HepG2 (cell line): Measurements from ENCODE around the gene MRPL10. TPM values are rescaled to one million over a fixed set of nuclear protein-coding genes. Genes with fewer than 3 reads are reported as not detected.

ENCODE experiments used
- ATM ChIP-seq: fragments of 450-650 bp; IDR thresholded peaks from 2 replicates; pipeline ENCODE4 v1.7.1; 2017; ENCODE audit warnings: mild to moderate bottlenecking, borderline replicate concordance
- FUBP1 ChIP-seq: sonication (generic); formaldehyde crosslinking; IDR thresholded peaks from 2 replicates; pipeline ENCODE4 v1.5.1; 2020; ENCODE audit warnings: missing genetic modification reagents, mild to moderate bottlenecking, borderline replicate concordance
- GFI1 ChIP-seq: sonication (generic); formaldehyde crosslinking; IDR thresholded peaks from 2 replicates; pipeline ENCODE4 v1.5.0; 2020; ENCODE audit warnings: missing genetic modification reagents, mild to moderate bottlenecking, borderline replicate concordance
- HNF1A ChIP-seq, 2 experiments: sonication (generic) in 1 of 2; formaldehyde crosslinking in 1 of 2; IDR thresholded peaks; 2 replicates each; pipeline versions ENCODE4 v1.4.0 to v1.6.1; 2016 to 2020; ENCODE audit warnings: borderline replicate concordance in 1 of 2, low read depth in 1 of 2, mild to moderate bottlenecking in 1 of 2, missing genetic modification reagents in 1 of 2
- HOXA9 ChIP-seq: sonication (generic); formaldehyde crosslinking; IDR thresholded peaks from 2 replicates; pipeline ENCODE4 v1.8.1; 2022; ENCODE audit warnings: missing genetic modification reagents, mild to moderate bottlenecking, moderate library complexity, borderline replicate concordance
- KLF13 ChIP-seq: sonication (generic); formaldehyde crosslinking; IDR thresholded peaks from 2 replicates; pipeline ENCODE4 v1.4.0; 2020; ENCODE audit warnings: mild to moderate bottlenecking, missing genetic modification reagents
- POGZ ChIP-seq: sonication (generic); formaldehyde crosslinking; IDR thresholded peaks from 2 replicates; pipeline ENCODE4 v1.4.0; 2020; ENCODE audit warnings: mild to moderate bottlenecking, missing genetic modification reagents
- REPIN1 ChIP-seq: sonication (generic); formaldehyde crosslinking; IDR thresholded peaks from 2 replicates; pipeline ENCODE4 v1.8.0; 2022; ENCODE audit warnings: missing genetic modification reagents, low read depth, mild to moderate bottlenecking, borderline replicate concordance
- SNAPC2 ChIP-seq: sonication (generic); formaldehyde crosslinking; IDR thresholded peaks from 2 replicates; pipeline ENCODE4 v1.8.1; 2022; ENCODE audit warnings: mild to moderate bottlenecking, missing genetic modification reagents
- TSC22D2 ChIP-seq: sonication (generic); formaldehyde crosslinking; IDR thresholded peaks from 2 replicates; pipeline ENCODE4 v1.5.1; 2020; ENCODE audit warnings: missing genetic modification reagents, mild to moderate bottlenecking, borderline replicate concordance
- ZNF160 ChIP-seq: sonication (generic); formaldehyde crosslinking; IDR thresholded peaks from 2 replicates; pipeline ENCODE4 v1.8.0; 2022; ENCODE audit warnings: mild to moderate bottlenecking, inconsistent platforms, missing genetic modification reagents
- ZNF234 ChIP-seq: sonication (generic); formaldehyde crosslinking; conservative IDR thresholded peaks from 2 replicates; pipeline ENCODE4 v1.5.1; 2020; ENCODE audit warnings: mild to moderate bottlenecking, missing genetic modification reagents
- ZNF451 ChIP-seq: sonication (generic); formaldehyde crosslinking; IDR thresholded peaks from 2 replicates; pipeline ENCODE4 v1.5.0; 2020; ENCODE audit warnings: mild to moderate bottlenecking, missing genetic modification reagents
- ZNF558 ChIP-seq: sonication (generic); formaldehyde crosslinking; IDR thresholded peaks from 2 replicates; pipeline ENCODE4 v1.9.0; 2022; ENCODE audit warnings: mild to moderate bottlenecking, missing genetic modification reagents, borderline replicate concordance
- ZNF749 ChIP-seq: sonication (generic); formaldehyde crosslinking; IDR thresholded peaks from 2 replicates; pipeline ENCODE4 v1.8.0; 2022; ENCODE audit warnings: mild to moderate bottlenecking, missing genetic modification reagents, moderate library complexity, borderline replicate concordance
- polyA plus RNA-seq, 8 experiments: library from polyadenylated mRNA; depleted of rRNA in 3 of 8; stranded (reverse) in 7 of 8; unstranded in 1 of 8; fragments of >200 nt; fragmentation: Illumina TruSeq in 4 of 8; extraction: Trizol in 4 of 8; gene quantifications; 2 replicates each; pipeline versions ENCODE4 v1.2.1 to v1.2.3, GENCODE V29; 2011 to 2016; ENCODE audit warnings: low read depth in 4 of 8, missing spikeins in 1 of 8, mixed read lengths in 1 of 8; ENCODE audit not compliant: insufficient read depth in 1 of 8
- total RNA-seq, 5 experiments: library from RNA; depleted of rRNA; stranded (reverse); fragments of >200 nt; fragmentation: Illumina TruSeq; extraction: Trizol; gene quantifications; 2 replicates each; pipeline ENCODE4 v1.2.3, GENCODE V29; 2016; ENCODE audit warnings: low read depth in 1 of 5
- TF ChIP-seq, protein P1 (sequence below): sonication (generic); formaldehyde crosslinking; conservative IDR thresholded peaks from 2 replicates; pipeline ENCODE4 v1.4.0; 2020; ENCODE audit warnings: missing genetic modification reagents

Gene MRPL10
- total and polyA plus RNA-seq, 2 of the 13 experiments (the other 11 are each of a cell fraction or from before 2014, with no cell fraction given): 56.7 to 149 TPM

DNA sequence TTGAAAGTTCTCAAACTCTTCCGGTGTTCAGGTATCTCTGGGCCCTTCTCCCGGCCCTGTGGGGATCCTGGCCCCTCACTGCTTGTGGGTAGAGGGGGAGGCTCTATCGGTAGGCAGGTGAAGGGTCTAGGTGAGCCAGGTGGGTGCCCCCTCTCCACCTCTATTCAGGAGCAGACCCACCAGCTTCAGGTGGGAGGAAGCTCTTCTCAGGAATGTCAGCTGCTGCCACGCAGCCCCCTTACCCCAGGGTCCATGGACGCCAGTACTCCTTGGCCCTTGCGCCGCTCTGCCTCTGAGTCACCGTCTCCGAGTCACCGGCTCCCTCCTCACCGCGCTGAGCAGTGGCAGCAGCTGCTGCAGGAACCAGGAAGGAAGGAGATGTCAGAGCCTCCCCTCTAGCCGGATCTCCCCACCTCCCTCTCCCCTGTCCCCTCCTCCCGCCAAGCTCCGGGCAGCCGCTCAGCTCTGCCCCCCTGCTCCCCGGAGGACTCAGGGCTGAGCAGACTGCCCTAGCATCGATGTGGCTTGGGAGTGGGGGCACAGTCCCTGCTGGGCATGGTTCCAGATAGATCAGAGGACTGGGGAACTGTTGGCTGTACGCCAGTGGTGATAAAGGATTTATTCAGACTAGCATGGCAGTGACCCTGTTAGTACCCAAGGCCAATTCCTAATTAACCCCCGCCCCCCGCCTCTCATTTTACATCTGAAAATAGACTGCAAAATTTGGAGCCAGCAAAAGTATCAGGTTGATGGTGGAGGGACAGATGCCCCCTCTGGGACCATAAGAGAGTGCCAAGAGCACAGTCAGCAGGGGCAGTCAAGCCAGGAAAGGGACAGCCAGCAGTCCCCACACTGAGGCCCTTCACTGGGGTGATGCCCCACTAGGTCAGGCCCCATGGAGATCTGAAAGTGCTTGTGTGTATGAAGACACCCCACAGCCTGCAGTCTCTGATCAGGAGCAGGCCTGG, 9.6 kb downstream of the MRPL10 start, which contains the start of gene OSBPL7 (continued):
- TF ChIP-seq TSC22D2 (CRISPR knock-in tag) (peak; percentile 83; the same call in 1 of the 2 replicates), ATM (no peak), ZNF749 (CRISPR knock-in tag) (no peak), KLF13 (CRISPR knock-in tag) (no peak), FUBP1 (CRISPR knock-in tag) (0 out of 2 replicates have a peak, but pooled peaks have one; percentile 47), ZNF234 (CRISPR knock-in tag) (no peak), REPIN1 (CRISPR knock-in tag) (peak; percentile 84), HOXA9 (no peak), ZNF451 (CRISPR knock-in tag) (peak; percentile 96), ZNF558 (0 out of 2 replicates have a peak, but pooled peaks have one; percentile 28), POGZ (peak; percentile 81), HNF1A (IDR thresholded peaks at IDR 0.05; ENCODE audit: low read depth) (peak; percentile 10; the same call in 1 of the 2 replicates), HNF1A (CRISPR knock-in tag; IDR thresholded peaks at IDR 0.05; ENCODE audit: borderline replicate concordance) (no peak), GFI1 (CRISPR knock-in tag) (no peak), SNAPC2 (CRISPR knock-in tag) (no peak), ZNF160 (CRISPR knock-in tag) (no peak; the same call in 1 of the 2 replicates)
- TF ChIP-seq, protein P1, sequence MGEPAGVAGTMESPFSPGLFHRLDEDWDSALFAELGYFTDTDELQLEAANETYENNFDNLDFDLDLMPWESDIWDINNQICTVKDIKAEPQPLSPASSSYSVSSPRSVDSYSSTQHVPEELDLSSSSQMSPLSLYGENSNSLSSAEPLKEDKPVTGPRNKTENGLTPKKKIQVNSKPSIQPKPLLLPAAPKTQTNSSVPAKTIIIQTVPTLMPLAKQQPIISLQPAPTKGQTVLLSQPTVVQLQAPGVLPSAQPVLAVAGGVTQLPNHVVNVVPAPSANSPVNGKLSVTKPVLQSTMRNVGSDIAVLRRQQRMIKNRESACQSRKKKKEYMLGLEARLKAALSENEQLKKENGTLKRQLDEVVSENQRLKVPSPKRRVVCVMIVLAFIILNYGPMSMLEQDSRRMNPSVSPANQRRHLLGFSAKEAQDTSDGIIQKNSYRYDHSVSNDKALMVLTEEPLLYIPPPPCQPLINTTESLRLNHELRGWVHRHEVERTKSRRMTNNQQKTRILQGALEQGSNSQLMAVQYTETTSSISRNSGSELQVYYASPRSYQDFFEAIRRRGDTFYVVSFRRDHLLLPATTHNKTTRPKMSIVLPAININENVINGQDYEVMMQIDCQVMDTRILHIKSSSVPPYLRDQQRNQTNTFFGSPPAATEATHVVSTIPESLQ (CRISPR knock-in tag): no peak
